ENCODE results near the gene DPYSL3. TPM values are rescaled to one million over a fixed set of nuclear protein-coding genes. Genes with fewer than 3 reads are reported as not detected.

The DPYSL3 gene
- total and polyA plus RNA-seq, 4 donors, result 0.35 to 3.6 (median 1.7) TPM

DNA sequence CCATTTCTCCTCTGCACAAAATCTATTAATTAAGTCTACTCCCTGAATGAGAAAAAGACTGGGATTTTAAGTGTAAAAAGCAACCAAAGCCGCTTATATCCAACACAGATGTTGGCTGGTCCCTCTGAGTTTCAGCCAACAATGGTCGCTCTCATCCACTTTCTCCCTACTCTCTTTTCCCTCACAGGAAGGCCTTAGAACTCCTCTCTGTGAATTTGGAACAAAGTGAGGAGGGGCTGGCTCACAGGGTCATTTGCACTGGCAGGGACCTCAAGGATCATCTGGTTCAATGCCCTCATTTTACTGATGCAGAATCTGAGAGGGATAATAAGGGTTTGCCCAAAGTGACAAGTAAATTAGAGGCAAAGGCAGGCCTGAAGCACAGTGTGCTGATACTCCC is 64.0 kb downstream of the DPYSL3 start:
- no peak for DNase-seq (ENCODE audit: low spot score)
- no peak overlapping the region for H3K4me3 ChIP-seq (ENCODE audit: low read depth in 1 of 3, low read length in 3 of 3)
- no peaks in the 10 kb centered on the region for H3K36me3 ChIP-seq (ENCODE audit: control insufficient read depth in 4 of 4, insufficient read depth in 3 of 4, low read depth in 1 of 4, low read length in 3 of 4)
- no peak overlapping the region for H3K27ac ChIP-seq (ENCODE audit: low read depth in 1 of 2, low read length in 2 of 2)
- TF ChIP-seq NR2F2 (IDR thresholded peaks at IDR 0.05) (no peak), RXRA (IDR thresholded peaks at IDR 0.05) (no peak)
- peaks cover 0 to 3% (median 0%) of the 10 kb centered on the region in 4 donors for H3K27me3 ChIP-seq (ENCODE audit: control insufficient read depth in 4 of 4, insufficient read depth in 4 of 4, low read length in 3 of 4)
- 92% methylated on average over 2 of the region's 2 CpGs for WGBS
- H3K9ac ChIP-seq (ENCODE audit: low read depth in 1 of 2, low read length in 2 of 2), result no peak overlapping the region
- H3K4me1 ChIP-seq (ENCODE audit: control insufficient read depth in 4 of 4, insufficient read depth in 4 of 4, low read length in 3 of 4), result no peaks in the 10 kb centered on the region
- no peaks in the 10 kb centered on the region for H3K9me3 ChIP-seq (ENCODE audit: control insufficient read depth in 4 of 4, low read length in 3 of 4)

DNA sequence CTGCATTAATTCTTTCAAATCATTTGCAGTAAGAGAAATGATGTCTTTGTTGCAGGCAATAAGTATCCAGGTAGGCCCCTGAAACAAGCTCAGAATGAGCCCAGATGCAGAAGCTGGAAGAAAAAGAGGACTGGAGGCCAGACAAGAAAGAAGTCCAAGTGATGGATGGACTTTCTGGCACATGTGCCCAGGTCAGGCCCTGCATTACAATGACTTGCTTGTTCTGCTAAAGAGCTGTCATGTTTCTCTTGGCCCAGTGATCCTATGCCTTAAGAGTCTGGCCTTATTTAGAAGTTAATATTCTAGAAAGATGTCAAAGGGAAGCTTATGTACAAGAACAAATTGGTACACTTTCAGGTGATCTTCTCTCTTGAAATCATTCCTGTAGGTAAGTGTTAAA is 64.8 kb downstream of the DPYSL3 start:
- peaks cover 0 to 3% (median 0%) of the 10 kb centered on the region in 4 donors for H3K27me3 ChIP-seq (ENCODE audit: control insufficient read depth in 4 of 4, insufficient read depth in 4 of 4, low read length in 3 of 4)
- H3K4me1 ChIP-seq (ENCODE audit: control insufficient read depth in 4 of 4, insufficient read depth in 4 of 4, low read length in 3 of 4), result no peaks in the 10 kb centered on the region
- H3K27ac ChIP-seq (ENCODE audit: low read depth in 1 of 2, low read length in 2 of 2), result no peak overlapping the region

DNA sequence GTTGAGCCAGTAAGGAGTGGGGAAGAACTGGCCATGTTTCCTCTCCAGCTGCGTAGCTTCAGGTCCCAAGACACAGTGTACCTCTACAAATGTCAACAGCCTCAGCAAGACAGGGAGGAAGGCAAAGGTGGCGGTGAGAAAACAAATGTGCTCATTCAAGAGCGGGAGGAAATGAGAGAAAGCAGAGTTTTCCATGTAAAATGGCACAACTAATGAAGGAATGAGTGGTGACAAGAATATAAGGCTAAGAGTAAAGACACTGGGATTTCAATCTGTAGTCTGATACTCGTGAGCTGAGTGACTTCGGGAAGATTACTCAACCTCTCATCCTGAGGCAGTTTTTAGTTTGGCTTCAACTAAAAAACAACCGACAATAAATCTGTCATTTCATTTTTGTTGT is 67.6 kb downstream of the DPYSL3 start:
- no peak overlapping the region for H3K4me3 ChIP-seq (ENCODE audit: low read depth in 1 of 3, low read length in 3 of 3)
- no peak overlapping the region for H3K27ac ChIP-seq (ENCODE audit: low read depth in 1 of 2, low read length in 2 of 2)
- DNase-seq (ENCODE audit: low spot score), result no peak
- WGBS, result 72% methylated on average over 6 of the region's 6 CpGs
- TF ChIP-seq HNF4A (conservative IDR thresholded peaks at IDR 0.05), result no peak
- no peak for TF ChIP-seq EGR1 (IDR thresholded peaks at IDR 0.05; ENCODE audit: low read depth in 2 of 2)
- no peak for TF ChIP-seq FOXA2 (IDR thresholded peaks at IDR 0.05)
- no peak for TF ChIP-seq SP1 (IDR thresholded peaks at IDR 0.05)
- TF ChIP-seq NR2F2 (IDR thresholded peaks at IDR 0.05), result no peak
- no peak for TF ChIP-seq RXRA (IDR thresholded peaks at IDR 0.05)
- TF ChIP-seq, protein P1, sequence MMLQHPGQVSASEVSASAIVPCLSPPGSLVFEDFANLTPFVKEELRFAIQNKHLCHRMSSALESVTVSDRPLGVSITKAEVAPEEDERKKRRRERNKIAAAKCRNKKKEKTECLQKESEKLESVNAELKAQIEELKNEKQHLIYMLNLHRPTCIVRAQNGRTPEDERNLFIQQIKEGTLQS (IDR thresholded peaks at IDR 0.05), result no peak
- no peak for TF ChIP-seq GABPA (IDR thresholded peaks at IDR 0.05 in 1 of 2, conservative IDR thresholded peaks at IDR 0.05 in 1 of 2)
- TF ChIP-seq, protein P2, sequence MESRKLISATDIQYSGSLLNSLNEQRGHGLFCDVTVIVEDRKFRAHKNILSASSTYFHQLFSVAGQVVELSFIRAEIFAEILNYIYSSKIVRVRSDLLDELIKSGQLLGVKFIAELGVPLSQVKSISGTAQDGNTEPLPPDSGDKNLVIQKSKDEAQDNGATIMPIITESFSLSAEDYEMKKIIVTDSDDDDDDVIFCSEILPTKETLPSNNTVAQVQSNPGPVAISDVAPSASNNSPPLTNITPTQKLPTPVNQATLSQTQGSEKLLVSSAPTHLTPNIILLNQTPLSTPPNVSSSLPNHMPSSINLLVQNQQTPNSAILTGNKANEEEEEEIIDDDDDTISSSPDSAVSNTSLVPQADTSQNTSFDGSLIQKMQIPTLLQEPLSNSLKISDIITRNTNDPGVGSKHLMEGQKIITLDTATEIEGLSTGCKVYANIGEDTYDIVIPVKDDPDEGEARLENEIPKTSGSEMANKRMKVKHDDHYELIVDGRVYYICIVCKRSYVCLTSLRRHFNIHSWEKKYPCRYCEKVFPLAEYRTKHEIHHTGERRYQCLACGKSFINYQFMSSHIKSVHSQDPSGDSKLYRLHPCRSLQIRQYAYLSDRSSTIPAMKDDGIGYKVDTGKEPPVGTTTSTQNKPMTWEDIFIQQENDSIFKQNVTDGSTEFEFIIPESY (IDR thresholded peaks at IDR 0.05), result no peak
- TF ChIP-seq YY1 (IDR thresholded peaks at IDR 0.05), result no peak
- no peak for TF ChIP-seq HNF4G (IDR thresholded peaks at IDR 0.05)
- no peak for TF ChIP-seq TAF1 (conservative IDR thresholded peaks at IDR 0.05)
- no peaks in the 10 kb centered on the region for H3K36me3 ChIP-seq (ENCODE audit: control insufficient read depth in 4 of 4, insufficient read depth in 3 of 4, low read depth in 1 of 4, low read length in 3 of 4)
- no peaks in the 10 kb centered on the region for H3K9me3 ChIP-seq (ENCODE audit: control insufficient read depth in 4 of 4, low read length in 3 of 4)
- H3K9ac ChIP-seq (ENCODE audit: low read depth in 1 of 2, low read length in 2 of 2), result no peak overlapping the region
- H3K4me1 ChIP-seq (ENCODE audit: control insufficient read depth in 4 of 4, insufficient read depth in 4 of 4, low read length in 3 of 4), result no peaks in the 10 kb centered on the region
- peaks cover 0 to 3% (median under 1%) of the 10 kb centered on the region in 4 donors for H3K27me3 ChIP-seq (ENCODE audit: control insufficient read depth in 4 of 4, insufficient read depth in 4 of 4, low read length in 3 of 4)

More for the DNA sequence above, 64.8 kb downstream of the DPYSL3 start:
- H3K36me3 ChIP-seq (ENCODE audit: control insufficient read depth in 4 of 4, insufficient read depth in 3 of 4, low read depth in 1 of 4, low read length in 3 of 4), result no peaks in the 10 kb centered on the region
- H3K9ac ChIP-seq (ENCODE audit: low read depth in 1 of 2, low read length in 2 of 2), result no peak overlapping the region
- H3K9me3 ChIP-seq (ENCODE audit: control insufficient read depth in 4 of 4, low read length in 3 of 4), result no peaks in the 10 kb centered on the region
- DNase-seq (ENCODE audit: low spot score), result no peak
- no peak for TF ChIP-seq HNF4A (conservative IDR thresholded peaks at IDR 0.05)
- no peak for TF ChIP-seq JUND (IDR thresholded peaks at IDR 0.05)
- no peak for TF ChIP-seq RAD21 (IDR thresholded peaks at IDR 0.05)
- no peak for TF ChIP-seq HNF4G (IDR thresholded peaks at IDR 0.05)
- no peak for TF ChIP-seq FOXA1 (IDR thresholded peaks at IDR 0.05)
- no peak for TF ChIP-seq NR2F2 (IDR thresholded peaks at IDR 0.05)
- TF ChIP-seq YY1 (IDR thresholded peaks at IDR 0.05), result no peak
- TF ChIP-seq, protein P2 (IDR thresholded peaks at IDR 0.05), result no peak
- TF ChIP-seq, protein P3, sequence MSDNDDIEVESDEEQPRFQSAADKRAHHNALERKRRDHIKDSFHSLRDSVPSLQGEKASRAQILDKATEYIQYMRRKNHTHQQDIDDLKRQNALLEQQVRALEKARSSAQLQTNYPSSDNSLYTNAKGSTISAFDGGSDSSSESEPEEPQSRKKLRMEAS (IDR thresholded peaks at IDR 0.05), result no peak
- TF ChIP-seq SP1 (IDR thresholded peaks at IDR 0.05), result no peak
- no peak for TF ChIP-seq FOXA2 (IDR thresholded peaks at IDR 0.05)
- TF ChIP-seq RXRA (IDR thresholded peaks at IDR 0.05), result no peak
- TF ChIP-seq EGR1 (IDR thresholded peaks at IDR 0.05; ENCODE audit: low read depth in 2 of 2), result no peak
- TF ChIP-seq, protein P4, sequence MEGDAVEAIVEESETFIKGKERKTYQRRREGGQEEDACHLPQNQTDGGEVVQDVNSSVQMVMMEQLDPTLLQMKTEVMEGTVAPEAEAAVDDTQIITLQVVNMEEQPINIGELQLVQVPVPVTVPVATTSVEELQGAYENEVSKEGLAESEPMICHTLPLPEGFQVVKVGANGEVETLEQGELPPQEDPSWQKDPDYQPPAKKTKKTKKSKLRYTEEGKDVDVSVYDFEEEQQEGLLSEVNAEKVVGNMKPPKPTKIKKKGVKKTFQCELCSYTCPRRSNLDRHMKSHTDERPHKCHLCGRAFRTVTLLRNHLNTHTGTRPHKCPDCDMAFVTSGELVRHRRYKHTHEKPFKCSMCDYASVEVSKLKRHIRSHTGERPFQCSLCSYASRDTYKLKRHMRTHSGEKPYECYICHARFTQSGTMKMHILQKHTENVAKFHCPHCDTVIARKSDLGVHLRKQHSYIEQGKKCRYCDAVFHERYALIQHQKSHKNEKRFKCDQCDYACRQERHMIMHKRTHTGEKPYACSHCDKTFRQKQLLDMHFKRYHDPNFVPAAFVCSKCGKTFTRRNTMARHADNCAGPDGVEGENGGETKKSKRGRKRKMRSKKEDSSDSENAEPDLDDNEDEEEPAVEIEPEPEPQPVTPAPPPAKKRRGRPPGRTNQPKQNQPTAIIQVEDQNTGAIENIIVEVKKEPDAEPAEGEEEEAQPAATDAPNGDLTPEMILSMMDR (IDR thresholded peaks at IDR 0.05; ENCODE audit: low read depth, low read length, missing input control), result no peak
- no peak for TF ChIP-seq TAF1 (conservative IDR thresholded peaks at IDR 0.05)
- no peak for TF ChIP-seq GABPA (IDR thresholded peaks at IDR 0.05 in 1 of 2, conservative IDR thresholded peaks at IDR 0.05 in 1 of 2)
- H3K4me3 ChIP-seq (ENCODE audit: low read depth in 1 of 3, low read length in 3 of 3), result no peak overlapping the region

All from liver (tissue), 9 donors.